ENCODE measurements around the gene C20orf141.

DNA sequence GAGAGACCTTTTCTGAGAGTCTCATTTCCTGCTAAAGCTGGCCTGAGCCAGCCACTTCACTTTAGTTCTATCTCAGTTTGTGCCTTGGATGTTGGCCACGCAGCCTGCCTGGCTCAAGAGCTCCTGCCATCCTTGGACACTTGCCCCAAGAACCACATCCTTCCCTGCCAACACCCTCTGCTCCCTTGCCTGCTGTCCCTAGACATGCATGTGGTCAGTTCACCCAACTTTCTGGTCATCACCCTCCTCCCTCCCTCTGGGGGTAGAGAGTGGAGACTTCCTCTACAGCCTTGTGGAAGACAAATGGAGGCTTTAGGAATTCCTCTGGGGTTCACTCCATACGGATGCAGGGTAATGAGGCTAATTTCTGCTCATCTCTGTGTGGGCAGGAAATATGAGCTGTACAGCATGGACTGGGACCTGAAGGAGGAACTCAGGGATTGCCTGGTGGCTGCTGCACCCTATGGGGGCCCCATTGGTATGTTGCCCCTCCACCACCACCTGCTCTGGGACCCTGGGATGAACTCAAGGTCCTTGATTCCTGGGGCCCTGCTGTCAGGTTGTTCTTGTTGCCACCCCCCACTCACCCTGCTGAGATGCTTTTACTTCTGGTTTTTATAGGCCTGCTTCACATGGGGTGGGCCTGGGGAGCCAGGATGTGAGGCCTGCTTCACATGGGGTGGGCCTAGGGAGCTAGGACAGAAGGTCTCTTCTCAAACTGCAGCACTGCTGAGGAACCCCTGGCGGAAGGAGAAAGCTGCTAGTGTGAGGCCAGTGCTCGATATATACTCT, 44.7 kb downstream of the C20orf141 start:
- no peak for TF ChIP-seq POLR2A (IDR thresholded peaks at IDR 0.05; ENCODE audit: low read depth, low read length)
- no peak for TF ChIP-seq POLR2AphosphoS5 (IDR thresholded peaks at IDR 0.05; ENCODE audit: low read depth, low read length)

Measured in GM12892 (cell line).